SH-SY5Y (cell line): ENCODE results near the gene LYPD1.

ENCODE experiments used
- GATA2 ChIP-seq: IDR thresholded peaks from 2 replicates; pipeline ENCODE4 v1.6.1; 2011; ENCODE audit warnings: mild to moderate bottlenecking, low read depth, low read length
- GATA3 ChIP-seq: IDR thresholded peaks from 2 replicates; pipeline ENCODE4 v1.6.1; 2011; ENCODE audit warnings: low read depth, mild to moderate bottlenecking, low read length, moderate library complexity

- TF ChIP-seq GATA2 (no peak), GATA3 (no peak)
These were observed 7.0 kb upstream of the LYPD1 start for GRCh38 chr2:132676999-132677398.
